ENCODE data around the gene CELSR2.

The CELSR2 gene

GRCh38 chr1:109290137-109290536, 40.8 kb downstream of the CELSR2 start:
- Histone ChIP-seq H3K9ac (no peak overlapping the region), H3K27ac (no peak overlapping the region), H3K9me3 (no peaks in the 10 kb centered on the region), H4K20me1 (no peaks in the 10 kb centered on the region), H3K4me2 (no peak overlapping the region), H3K36me3 (no peaks in the 10 kb centered on the region), H3K4me1 (peaks cover 8% of the 10 kb centered on the region), H3K4me3 (no peak overlapping the region), H3K27me3 (no peaks in the 10 kb centered on the region)
- TF ChIP-seq Cebpa-rat (IDR thresholded peaks at IDR 0.05) = no peak

GRCh38 chr1:109290998-109291397, 41.7 kb downstream of the CELSR2 start:
- H3K27me3 ChIP-seq = no peaks in the 10 kb centered on the region
- no peak overlapping the region for H3K9ac ChIP-seq
- H3K9me3 ChIP-seq = no peaks in the 10 kb centered on the region
- no peaks in the 10 kb centered on the region for H4K20me1 ChIP-seq
- H3K36me3 ChIP-seq = no peaks in the 10 kb centered on the region
- H3K27ac ChIP-seq = no peak overlapping the region
- H3K4me2 ChIP-seq = no peak overlapping the region
- peaks cover 10% of the 10 kb centered on the region for H3K4me1 ChIP-seq
- no peak for TF ChIP-seq Cebpa-rat (IDR thresholded peaks at IDR 0.05)
- no peak overlapping the region for H3K4me3 ChIP-seq

- Histone ChIP-seq H3K27ac (no peak overlapping the region), H3K9me3 (no peaks in the 10 kb centered on the region), H4K20me1 (no peaks in the 10 kb centered on the region), H3K36me3 (no peaks in the 10 kb centered on the region), H3K27me3 (no peaks in the 10 kb centered on the region), H3K4me2 (no peak overlapping the region), H3K9ac (no peak overlapping the region), H3K4me1 (peaks cover 10% of the 10 kb centered on the region), H3K4me3 (no peak overlapping the region)
- no peak for TF ChIP-seq Cebpa-rat (IDR thresholded peaks at IDR 0.05)
These were observed 43.0 kb downstream of the CELSR2 start for GRCh38 chr1:109292364-109292763.

GRCh38 chr1:109293026-109293425, 43.7 kb downstream of the CELSR2 start:
- H3K27ac ChIP-seq = no peak overlapping the region
- H4K20me1 ChIP-seq = no peaks in the 10 kb centered on the region
- no peak for TF ChIP-seq Cebpa-rat (IDR thresholded peaks at IDR 0.05)
- no peaks in the 10 kb centered on the region for H3K27me3 ChIP-seq
- H3K4me2 ChIP-seq = no peak overlapping the region
- no peak overlapping the region for H3K9ac ChIP-seq
- H3K9me3 ChIP-seq = no peaks in the 10 kb centered on the region
- H3K4me1 ChIP-seq = peaks cover 10% of the 10 kb centered on the region
- H3K4me3 ChIP-seq = no peak overlapping the region
- H3K36me3 ChIP-seq = no peaks in the 10 kb centered on the region

- Histone ChIP-seq H3K36me3 (no peaks in the 10 kb centered on the region), H3K4me2 (peak overlapping the region; percentile 46), H3K9ac (no peak overlapping the region), H3K4me3 (no peak overlapping the region), H4K20me1 (no peaks in the 10 kb centered on the region), H3K27me3 (no peaks in the 10 kb centered on the region), H3K4me1 (peaks cover 10% of the 10 kb centered on the region), H3K9me3 (no peaks in the 10 kb centered on the region), H3K27ac (no peak overlapping the region)
- no peak for TF ChIP-seq Cebpa-rat (IDR thresholded peaks at IDR 0.05)
These were observed 45.1 kb downstream of the CELSR2 start for GRCh38 chr1:109294481-109294880.

GRCh38 chr1:109295712-109296415, 46.5 kb downstream of the CELSR2 start:
- H3K4me3 ChIP-seq = no peak overlapping the region
- H3K27ac ChIP-seq = no peak overlapping the region
- H3K9me3 ChIP-seq = no peaks in the 10 kb centered on the region
- no peak overlapping the region for H3K9ac ChIP-seq
- no peaks in the 10 kb centered on the region for H4K20me1 ChIP-seq
- H3K4me2 ChIP-seq = no peak overlapping the region
- H3K36me3 ChIP-seq = no peaks in the 10 kb centered on the region
- H3K27me3 ChIP-seq = no peaks in the 10 kb centered on the region
- peaks cover 10% of the 10 kb centered on the region for H3K4me1 ChIP-seq
- TF ChIP-seq Cebpa-rat (IDR thresholded peaks at IDR 0.05) = no peak

- Histone ChIP-seq H3K4me1 (peaks cover 10% of the 10 kb centered on the region), H3K36me3 (no peaks in the 10 kb centered on the region), H3K27me3 (no peaks in the 10 kb centered on the region), H3K9me3 (no peaks in the 10 kb centered on the region), H4K20me1 (no peaks in the 10 kb centered on the region), H3K4me3 (no peak overlapping the region), H3K27ac (no peak overlapping the region), H3K4me2 (no peak overlapping the region), H3K9ac (no peak overlapping the region)
- TF ChIP-seq Cebpa-rat (IDR thresholded peaks at IDR 0.05) = no peak
These were observed 47.4 kb downstream of the CELSR2 start for GRCh38 chr1:109296782-109297181.

GRCh38 chr1:109298666-109299557, 49.6 kb downstream of the CELSR2 start:
- no peak overlapping the region for H3K9ac ChIP-seq
- no peaks in the 10 kb centered on the region for H4K20me1 ChIP-seq
- no peak overlapping the region for H3K4me2 ChIP-seq
- TF ChIP-seq Cebpa-rat (IDR thresholded peaks at IDR 0.05) = no peak
- no peak overlapping the region for H3K27ac ChIP-seq
- no peaks in the 10 kb centered on the region for H3K9me3 ChIP-seq
- H3K36me3 ChIP-seq = no peaks in the 10 kb centered on the region
- no peak overlapping the region for H3K4me3 ChIP-seq
- H3K4me1 ChIP-seq = peaks cover 10% of the 10 kb centered on the region
- no peaks in the 10 kb centered on the region for H3K27me3 ChIP-seq

GRCh38 chr1:109299558-109300343, 50.4 kb downstream of the CELSR2 start:
- no peak for TF ChIP-seq Cebpa-rat (IDR thresholded peaks at IDR 0.05)
- H3K4me3 ChIP-seq = no peak overlapping the region
- H3K36me3 ChIP-seq = no peaks in the 10 kb centered on the region
- peaks cover 6% of the 10 kb centered on the region for H3K4me1 ChIP-seq
- H3K9me3 ChIP-seq = no peaks in the 10 kb centered on the region
- H3K9ac ChIP-seq = no peak overlapping the region
- no peak overlapping the region for H3K27ac ChIP-seq
- H3K27me3 ChIP-seq = no peaks in the 10 kb centered on the region
- H3K4me2 ChIP-seq = no peak overlapping the region
- H4K20me1 ChIP-seq = no peaks in the 10 kb centered on the region

Measured in BLaER1 (cell line).